ENCODE data around the gene GRID1.
A peak's percentile ranks its signal among the peaks of the same experiment; 100 is the strongest.
"Not testable (repeated sequence)": the region's sequence is repeated elsewhere in the genome, so short reads cannot be mapped to it uniquely, and the experiment has no call there.

GRID1 gene

GRCh38 chr10:86187499-86188239, 178.9 kb downstream of the GRID1 start:
- no peak for DNase-seq

GRCh38 chr10:86186633-86187032, 180.0 kb downstream of the GRID1 start:
- DNase-seq, result no peak

GRCh38 chr10:86182595-86182994, 184.0 kb downstream of the GRID1 start:
- DNase-seq, result no peak

- peak; percentile 82 to 88 for DNase-seq
Observed at GRCh38 chr10:86182150-86182549, 184.4 kb downstream of the GRID1 start.

GRCh38 chr10:86180861-86181260, 185.7 kb downstream of the GRID1 start:
- DNase-seq, result no peak

DNA sequence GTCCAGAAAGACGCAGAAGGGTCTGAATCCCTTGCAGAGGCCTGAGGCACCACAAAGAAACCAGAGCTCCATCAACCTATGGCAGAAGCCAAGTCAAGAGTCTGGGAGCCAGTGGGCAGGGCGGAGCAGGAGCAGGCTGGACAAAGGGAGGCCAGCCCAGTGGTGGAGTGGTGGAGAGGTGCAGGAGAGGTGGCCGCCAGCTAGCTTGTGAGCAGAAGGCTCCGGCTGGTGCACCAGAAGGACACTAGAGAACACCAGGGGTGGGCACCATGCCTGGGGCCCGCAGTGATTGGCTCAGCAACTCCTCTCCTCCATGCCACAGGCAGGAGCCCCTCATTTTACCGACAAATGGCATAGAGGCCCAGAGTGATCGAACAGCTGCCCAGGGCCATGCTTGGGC, 186.6 kb downstream of the GRID1 start:
- no peak for DNase-seq

DNA sequence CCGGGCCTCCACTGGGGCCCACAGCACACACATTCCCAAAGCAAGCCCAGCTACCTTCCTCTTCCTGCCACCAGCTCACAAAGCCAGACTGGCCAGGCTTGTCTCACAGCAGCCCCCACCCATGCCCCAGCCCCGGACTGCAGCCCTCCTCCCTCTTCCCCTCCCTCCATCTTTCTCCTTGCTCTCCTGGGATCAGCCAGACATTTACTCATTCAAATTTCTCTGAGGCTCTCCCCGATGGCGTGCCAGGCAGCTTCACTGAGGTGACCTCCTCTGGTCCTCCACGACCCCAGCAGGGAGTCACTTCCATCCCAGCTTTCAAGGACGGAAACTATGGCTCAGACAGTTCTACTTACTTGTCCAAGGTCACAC, 187.5 kb downstream of the GRID1 start:
- DNase-seq, result no peak

DNA sequence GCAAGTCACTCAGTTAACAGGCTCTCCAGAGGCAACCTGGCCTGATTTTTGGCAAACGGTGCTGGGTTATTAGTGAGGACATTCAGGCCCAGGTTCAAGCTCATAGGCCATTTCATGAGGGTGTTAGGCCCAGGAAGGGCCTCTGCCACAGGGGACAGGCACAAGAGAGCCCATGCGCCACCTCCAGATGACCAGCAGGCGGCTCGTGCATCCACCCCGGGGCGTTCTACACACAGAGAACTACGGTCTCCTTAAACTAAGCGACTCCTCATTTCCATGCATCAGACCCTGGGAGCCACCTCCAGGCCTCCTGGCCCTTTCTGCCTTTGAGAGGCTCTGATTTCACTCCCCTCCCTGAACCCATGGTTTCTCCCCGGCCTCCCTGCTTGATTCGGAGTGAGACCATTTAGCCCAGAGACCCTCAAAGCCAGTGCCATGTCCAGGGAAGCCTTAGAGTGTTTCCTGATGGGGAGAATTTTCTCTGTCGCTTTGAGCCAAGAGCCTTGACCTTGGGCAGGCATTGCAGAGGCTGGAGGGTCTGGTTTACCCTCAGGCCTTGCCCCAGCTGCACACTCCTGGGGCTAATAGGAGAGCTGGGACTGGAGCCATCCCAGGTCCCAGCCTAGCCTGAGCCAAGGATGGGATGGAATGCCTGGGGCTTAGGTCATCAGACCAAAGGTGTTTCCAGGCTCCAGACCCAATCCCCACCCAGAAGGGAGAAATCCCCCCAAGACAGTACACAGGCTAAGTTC, 188.0 kb downstream of the GRID1 start:
- no peak for DNase-seq

GRCh38 chr10:86177537-86178155, 188.9 kb downstream of the GRID1 start:
- DNase-seq, result no peak

DNA sequence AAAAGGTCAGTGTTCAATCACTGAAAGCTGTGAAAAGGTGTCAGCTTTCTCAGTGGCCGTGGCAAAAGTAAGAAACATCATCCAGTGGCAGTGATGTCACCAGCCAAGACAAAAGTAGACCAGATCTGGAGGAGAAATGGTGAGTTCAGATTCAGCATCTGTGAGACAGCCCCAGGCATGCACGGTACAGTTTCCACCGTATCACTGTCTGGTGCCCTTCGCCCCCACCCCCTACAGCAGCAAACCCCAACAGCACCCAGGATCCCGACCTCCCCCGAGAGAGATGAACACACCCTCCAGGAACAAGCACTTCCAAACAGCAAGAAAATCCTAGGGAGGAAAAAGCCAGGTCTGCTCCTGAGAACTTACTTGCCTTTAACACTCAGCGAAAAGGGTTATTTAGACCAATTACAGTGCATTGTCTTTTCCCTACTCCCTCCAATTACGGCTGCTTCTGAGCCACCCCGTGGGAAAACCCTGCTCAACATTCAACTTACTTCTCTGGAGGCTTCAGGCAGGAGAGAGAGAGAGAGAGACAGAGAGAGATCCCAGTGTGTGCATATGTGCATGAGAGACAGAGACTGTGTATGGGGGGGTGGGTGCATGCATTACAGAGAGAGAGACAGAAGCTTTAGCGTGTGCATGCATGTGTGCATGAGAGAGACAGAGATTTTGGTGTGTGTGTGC, 189.6 kb downstream of the GRID1 start:
- DNase-seq, result no peak

- not testable (repeated sequence) for DNase-seq
Observed at GRCh38 chr10:86175476-86175875, 191.1 kb downstream of the GRID1 start.

GRCh38 chr10:86172301-86172700, 194.3 kb downstream of the GRID1 start:
- DNase-seq, result no peak

- no peak for DNase-seq
Observed at GRCh38 chr10:86170255-86171108, 196.1 kb downstream of the GRID1 start.

- DNase-seq, result no peak
Observed at GRCh38 chr10:86169506-86170254, 196.9 kb downstream of the GRID1 start.

GRCh38 chr10:86169066-86169465, 197.5 kb downstream of the GRID1 start:
- DNase-seq, result no peak

- DNase-seq, result no peak
Observed at GRCh38 chr10:86168256-86168655, 198.3 kb downstream of the GRID1 start.

- no peak for DNase-seq
Observed at GRCh38 chr10:86167762-86168128, 198.8 kb downstream of the GRID1 start.

DNA sequence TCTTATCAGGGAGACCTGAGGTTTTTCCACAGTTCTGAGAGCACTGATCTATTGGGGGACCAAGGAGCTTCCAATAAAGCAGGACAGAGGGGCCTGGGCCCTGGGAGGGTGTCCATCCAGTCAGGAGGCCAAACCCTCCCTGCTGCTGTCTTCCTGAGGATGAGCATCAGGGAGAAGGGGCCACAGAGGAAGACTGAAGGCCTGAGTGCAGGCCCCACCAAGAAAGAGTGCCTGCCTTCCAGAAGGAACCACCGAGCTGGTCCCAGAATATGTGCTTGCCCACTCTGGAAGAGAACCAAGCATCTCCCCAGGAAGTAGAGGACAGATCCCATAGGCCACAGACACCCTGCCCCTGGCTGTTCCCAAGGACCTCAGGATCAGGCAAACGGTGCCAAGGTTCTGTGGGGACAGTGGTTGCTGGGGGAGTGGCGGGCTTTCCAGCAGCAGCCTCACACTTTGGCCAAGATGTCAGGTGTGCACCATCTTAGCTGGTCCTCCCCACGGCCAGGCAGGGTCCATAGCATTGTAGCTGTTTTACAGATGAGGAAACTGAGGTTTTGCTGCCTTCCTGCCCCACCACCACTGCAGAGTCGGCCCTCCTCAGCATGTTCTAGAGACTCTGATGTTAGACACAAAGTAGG, 199.4 kb downstream of the GRID1 start:
- no peak for DNase-seq

DNA sequence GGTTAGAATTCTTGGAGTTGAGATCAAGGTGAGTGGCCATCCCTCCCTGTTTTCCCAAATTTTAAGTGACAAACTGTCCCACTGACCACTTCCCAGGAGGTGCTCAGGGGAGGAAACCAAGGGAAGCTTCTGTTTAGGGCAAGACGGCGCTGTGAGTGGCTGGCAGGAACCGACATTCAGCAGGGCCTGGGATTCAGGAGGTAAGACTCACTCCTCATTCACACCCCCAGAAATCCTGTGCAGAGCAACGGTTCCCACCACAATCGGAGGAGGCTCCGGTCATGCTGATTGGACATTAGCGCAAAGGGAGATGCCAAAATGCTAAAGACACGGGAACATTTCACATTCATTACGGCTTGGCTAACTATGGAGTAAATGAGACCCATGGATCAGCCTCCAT, 200.9 kb downstream of the GRID1 start:
- no peak for DNase-seq

DNA sequence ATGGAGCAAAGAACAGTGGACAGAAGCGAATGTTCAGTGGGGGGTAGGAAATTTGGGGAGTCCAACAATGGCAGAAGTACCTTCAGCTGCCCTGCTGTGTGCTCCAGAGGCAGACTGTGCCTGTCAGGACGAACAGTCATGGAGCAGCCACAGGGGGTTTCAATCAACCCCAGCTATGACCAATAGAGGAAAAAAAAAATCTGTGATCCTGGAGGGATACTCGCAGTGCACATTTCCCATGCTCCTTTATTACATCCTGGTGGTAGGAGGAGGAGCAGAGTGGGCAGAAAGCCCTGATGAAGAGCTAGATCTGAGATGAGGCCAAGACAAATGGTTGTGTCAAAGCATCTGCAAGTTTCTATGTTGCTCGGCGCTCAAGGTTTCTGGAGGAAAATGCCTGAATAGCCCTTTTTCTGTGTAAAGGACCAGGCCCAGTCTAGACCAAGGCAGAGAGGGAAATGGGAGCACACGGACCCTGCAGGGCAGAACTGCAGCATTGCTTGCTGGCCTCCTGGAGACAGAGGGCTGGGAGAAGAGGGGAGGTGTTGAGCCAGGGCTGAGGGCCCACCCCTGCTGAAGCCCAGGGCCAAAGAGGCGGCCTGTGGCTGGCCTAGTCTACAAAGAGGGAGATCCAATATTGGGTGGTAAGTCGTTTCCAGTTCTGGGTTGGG, 201.5 kb downstream of the GRID1 start:
- DNase-seq, result no peak
